Measurements from ENCODE around the gene EDA.

EDA gene

GRCh38 chrX:70079297-70079696, 463.4 kb downstream of the EDA start:
- DNase-seq (ENCODE audit: low spot score) = no peak

GRCh38 chrX:70079870-70080269, 464.0 kb downstream of the EDA start:
- no peak for DNase-seq (ENCODE audit: low spot score)

- no peak for DNase-seq (ENCODE audit: low spot score)
Measured at GRCh38 chrX:70082723-70083122, 466.8 kb downstream of the EDA start.

GRCh38 chrX:70084592-70085240, 468.8 kb downstream of the EDA start:
- DNase-seq (ENCODE audit: low spot score) = no peak

- no peak for DNase-seq (ENCODE audit: low spot score)
Measured at GRCh38 chrX:70087857-70088630, 472.1 kb downstream of the EDA start.

- no peak for DNase-seq (ENCODE audit: low spot score)
Measured at GRCh38 chrX:70088751-70089150, 472.8 kb downstream of the EDA start.

Measured in CD4-positive, alpha-beta T cell treated with Interleukin-15 for 4 hours (primary cell).